Neural progenitor cell (in vitro differentiated cells): Measurements from ENCODE around the gene ZNF777. TPM values are rescaled to one million over a fixed set of nuclear protein-coding genes. Genes with fewer than 3 reads are reported as not detected.
A peak's percentile ranks its signal among the peaks of the same experiment; 100 is the strongest.

Experiments used
- DNase-seq: peaks from one replicate; pipeline ENCODE4 v3.0.0-alpha.2; 2016; ENCODE audit warnings: low spot score
- H2AFZ ChIP-seq: fragments of 200-600 bp; sonication (generic); replicated peaks from 2 replicates; pipeline ENCODE4 v1.6.1; 2016; ENCODE audit warnings: antibody characterized with exemption
- H3F3A ChIP-seq: fragments of 200-600 bp; sonication (generic); 2 replicates; pipeline ENCODE4 v1.6.1; 2016; ENCODE audit warnings: antibody characterized with exemption, low read depth
- H3K27ac ChIP-seq: fragments of 200-600 bp; sonication (generic); 2 replicates; pipeline ENCODE4 v1.5.1; 2016; ENCODE audit warnings: mild to moderate bottlenecking
- H3K27me3 ChIP-seq: fragments of 200-600 bp; sonication (generic); 2 replicates; pipeline ENCODE4 v1.6.1; 2016; ENCODE audit warnings: mild to moderate bottlenecking, moderate library complexity
- H3K36me3 ChIP-seq: fragments of 200-600 bp; sonication (generic); 2 replicates; pipeline ENCODE4 v1.5.1; 2016
- H3K4me1 ChIP-seq: fragments of 200-600 bp; sonication (generic); 2 replicates; pipeline ENCODE4 v1.6.1; 2016; ENCODE audit warnings: mixed run types
- H3K4me2 ChIP-seq: fragments of 200-600 bp; sonication (generic); 2 replicates; pipeline ENCODE4 v1.6.1; 2016
- H3K4me3 ChIP-seq: fragments of 200-600 bp; sonication (generic); 2 replicates; pipeline ENCODE4 v1.5.1; 2016
- H3K79me2 ChIP-seq: fragments of 200-600 bp; sonication (generic); 2 replicates; pipeline ENCODE4 v1.6.1; 2016; ENCODE audit warnings: low read depth
- H3K9ac ChIP-seq: fragments of 200-600 bp; sonication (generic); 2 replicates; pipeline ENCODE4 v1.6.1; 2016
- H3K9me3 ChIP-seq: fragments of 200-600 bp; sonication (generic); 2 replicates; pipeline ENCODE4 v1.5.1; 2016; ENCODE audit warnings: low read depth
- H4K20me1 ChIP-seq: fragments of 200-600 bp; sonication (generic); 2 replicates; pipeline ENCODE4 v1.6.1; 2016; ENCODE audit warnings: low read depth
- H3K27ac Mint-ChIP-seq: 3 replicates; pipeline ENCODE4 v1.8.0; 2021; ENCODE audit warnings: mixed read lengths
- H3K27me3 Mint-ChIP-seq: 2 replicates; pipeline ENCODE4 v1.8.0; 2022; ENCODE audit warnings: low read depth, mild to moderate bottlenecking, inconsistent platforms, moderate library complexity, mixed read lengths; ENCODE audit not compliant: insufficient read depth
- H3K36me3 Mint-ChIP-seq: 3 replicates; pipeline ENCODE4 v1.8.0; 2021; ENCODE audit warnings: mixed read lengths
- H3K4me1 Mint-ChIP-seq: 3 replicates; pipeline ENCODE4 v1.8.0; 2021; ENCODE audit warnings: mixed read lengths
- H3K4me3 Mint-ChIP-seq: 3 replicates; pipeline ENCODE4 v1.8.0; 2021; ENCODE audit warnings: mild to moderate bottlenecking, moderate library complexity, mixed read lengths
- H3K9me3 Mint-ChIP-seq: 3 replicates; pipeline ENCODE4 v1.8.0; 2020; ENCODE audit warnings: mixed read lengths
- EZH2 ChIP-seq: fragments of 200-600 bp; sonication (generic); IDR thresholded peaks from 2 replicates; pipeline ENCODE4 v1.6.1; 2017; ENCODE audit warnings: antibody characterized with exemption, mild to moderate bottlenecking, moderate library complexity
- EZH2phosphoT487 ChIP-seq: fragments of 200-600 bp; sonication (generic); IDR thresholded peaks from 2 replicates; pipeline ENCODE4 v1.6.1; 2017; ENCODE audit warnings: antibody characterized with exemption
- total RNA-seq: library from RNA; depleted of rRNA; stranded (reverse); fragments of >200 nt; gene quantifications from 2 replicates; pipeline ENCODE4 v1.2.3, GENCODE V29; 2015; ENCODE audit warnings: low replicate concordance
- TF ChIP-seq, protein P1 (sequence below): fragments of 200-600 bp; sonication (generic); IDR thresholded peaks from 2 replicates; pipeline ENCODE4 v1.5.1; 2017; ENCODE audit warnings: antibody characterized with exemption, mild to moderate bottlenecking

ZNF777 gene
- total RNA-seq, 1 donor from 2014 or later, result 6.6 TPM

DNA sequence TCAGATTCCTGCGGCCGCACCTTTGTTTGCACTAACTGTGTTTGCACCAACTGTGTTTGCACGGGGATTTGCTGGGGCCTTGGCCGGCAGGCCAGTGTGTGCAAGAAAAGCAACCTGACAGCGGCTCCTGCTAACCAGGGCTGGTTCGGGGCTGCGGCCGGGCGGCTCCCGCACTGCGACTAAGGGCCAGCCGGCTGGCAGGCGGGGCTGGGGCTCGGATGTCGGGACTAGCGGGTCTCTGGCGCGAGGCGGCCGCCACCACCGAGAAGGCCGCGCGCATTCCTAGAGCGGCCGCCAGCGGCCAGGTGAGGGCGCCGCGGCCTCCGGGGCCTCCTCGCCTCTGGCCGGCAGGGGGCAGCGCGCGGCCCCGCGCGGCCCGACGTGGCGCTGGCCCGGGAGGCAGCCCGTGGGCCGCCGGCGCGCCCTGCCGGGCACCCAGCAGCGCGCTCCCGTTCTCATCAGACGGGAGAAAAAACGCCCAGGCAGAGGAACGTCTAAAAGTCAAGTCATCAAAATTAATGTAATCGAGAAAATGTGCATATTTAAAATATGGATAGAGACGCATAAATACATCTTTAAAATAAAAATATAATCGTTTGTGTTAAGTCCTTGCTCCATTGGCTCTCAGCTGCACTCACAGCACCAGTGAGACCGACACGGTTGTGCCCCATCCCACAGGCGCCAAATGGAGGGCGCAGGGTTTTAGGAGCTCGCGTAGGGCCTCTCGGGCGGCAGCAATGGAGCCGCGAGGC, 38.5 kb downstream of the ZNF777 start:
- H3K36me3 Mint-ChIP-seq, result no peaks in the 10 kb centered on the region
- Histone ChIP-seq H3K79me2 (no peaks in the 10 kb centered on the region), H3K36me3 (no peaks in the 10 kb centered on the region), H4K20me1 (peaks cover 2% of the 10 kb centered on the region), H3K4me2 (peak overlapping the region; percentile 78), H3K9ac (no peak overlapping the region), H2AFZ (peak overlapping the region; percentile 97), H3F3A (peaks cover 23% of the 10 kb centered on the region), H3K27ac (no peak overlapping the region), H3K4me3 (peak overlapping the region; percentile 46), H3K9me3 (no peaks in the 10 kb centered on the region), H3K27me3 (peaks cover 8% of the 10 kb centered on the region), H3K4me1 (peaks cover 3% of the 10 kb centered on the region)
- no peaks in the 10 kb centered on the region for H3K9me3 Mint-ChIP-seq
- DNase-seq, result peak; percentile 94
- H3K27ac Mint-ChIP-seq, result no peak overlapping the region
- H3K4me1 Mint-ChIP-seq, result peaks cover 12% of the 10 kb centered on the region
- TF ChIP-seq, protein P1, sequence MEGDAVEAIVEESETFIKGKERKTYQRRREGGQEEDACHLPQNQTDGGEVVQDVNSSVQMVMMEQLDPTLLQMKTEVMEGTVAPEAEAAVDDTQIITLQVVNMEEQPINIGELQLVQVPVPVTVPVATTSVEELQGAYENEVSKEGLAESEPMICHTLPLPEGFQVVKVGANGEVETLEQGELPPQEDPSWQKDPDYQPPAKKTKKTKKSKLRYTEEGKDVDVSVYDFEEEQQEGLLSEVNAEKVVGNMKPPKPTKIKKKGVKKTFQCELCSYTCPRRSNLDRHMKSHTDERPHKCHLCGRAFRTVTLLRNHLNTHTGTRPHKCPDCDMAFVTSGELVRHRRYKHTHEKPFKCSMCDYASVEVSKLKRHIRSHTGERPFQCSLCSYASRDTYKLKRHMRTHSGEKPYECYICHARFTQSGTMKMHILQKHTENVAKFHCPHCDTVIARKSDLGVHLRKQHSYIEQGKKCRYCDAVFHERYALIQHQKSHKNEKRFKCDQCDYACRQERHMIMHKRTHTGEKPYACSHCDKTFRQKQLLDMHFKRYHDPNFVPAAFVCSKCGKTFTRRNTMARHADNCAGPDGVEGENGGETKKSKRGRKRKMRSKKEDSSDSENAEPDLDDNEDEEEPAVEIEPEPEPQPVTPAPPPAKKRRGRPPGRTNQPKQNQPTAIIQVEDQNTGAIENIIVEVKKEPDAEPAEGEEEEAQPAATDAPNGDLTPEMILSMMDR, result peak; percentile 53
- TF ChIP-seq EZH2phosphoT487 (no peak), EZH2 (no peak)
- no peaks in the 10 kb centered on the region for H3K27me3 Mint-ChIP-seq
- peak overlapping the region; percentile 78 for H3K4me3 Mint-ChIP-seq

GRCh38 chr7:149420006-149420405, 40.9 kb downstream of the ZNF777 start:
- TF ChIP-seq EZH2 (no peak), EZH2phosphoT487 (no peak)
- TF ChIP-seq, protein P1, result no peak
- Histone ChIP-seq H3K4me2 (no peak overlapping the region), H2AFZ (no peak overlapping the region), H3F3A (peaks cover 32% of the 10 kb centered on the region), H3K27me3 (peaks cover 19% of the 10 kb centered on the region), H3K4me1 (no peaks in the 10 kb centered on the region), H3K79me2 (no peaks in the 10 kb centered on the region), H3K4me3 (no peak overlapping the region), H3K36me3 (no peaks in the 10 kb centered on the region), H4K20me1 (no peaks in the 10 kb centered on the region), H3K9me3 (no peaks in the 10 kb centered on the region), H3K9ac (no peak overlapping the region), H3K27ac (no peak overlapping the region)
- H3K27ac Mint-ChIP-seq, result peak overlapping the region; percentile 51
- no peaks in the 10 kb centered on the region for H3K36me3 Mint-ChIP-seq
- peak overlapping the region; percentile 67 for H3K4me3 Mint-ChIP-seq
- no peaks in the 10 kb centered on the region for H3K9me3 Mint-ChIP-seq
- H3K27me3 Mint-ChIP-seq, result peaks cover 6% of the 10 kb centered on the region
- DNase-seq, result no peak
- H3K4me1 Mint-ChIP-seq, result peaks cover 5% of the 10 kb centered on the region

GRCh38 chr7:149415391-149416071, 45.3 kb downstream of the ZNF777 start:
- Histone ChIP-seq H3K4me2 (peak overlapping the region; percentile 84), H3K27ac (no peak overlapping the region), H3K79me2 (no peaks in the 10 kb centered on the region), H3K4me3 (peak overlapping the region; percentile 52), H4K20me1 (no peaks in the 10 kb centered on the region), H3K4me1 (peaks cover 7% of the 10 kb centered on the region), H2AFZ (peak overlapping the region; percentile 85), H3K9me3 (no peaks in the 10 kb centered on the region), H3F3A (peaks cover 24% of the 10 kb centered on the region), H3K9ac (no peak overlapping the region), H3K27me3 (peaks cover 21% of the 10 kb centered on the region), H3K36me3 (no peaks in the 10 kb centered on the region)
- Mint-ChIP-seq H3K4me1 (peaks cover 13% of the 10 kb centered on the region), H3K36me3 (no peaks in the 10 kb centered on the region), H3K4me3 (peak overlapping the region; percentile 83), H3K9me3 (peaks cover 6% of the 10 kb centered on the region), H3K27ac (no peak overlapping the region), H3K27me3 (peaks cover 12% of the 10 kb centered on the region)
- TF ChIP-seq EZH2phosphoT487 (no peak), EZH2 (peak; percentile 23)
- DNase-seq, result peak; percentile 18
